GM21381 (cell line): ENCODE data around the gene STIMATE.

Experiments used
- ATAC-seq: cut with Tn5 transposase; IDR thresholded peaks from one replicate; pipeline ENCODE4 v1.9.1; 2021; ENCODE audit warnings: mild to moderate bottlenecking, moderate library complexity; ENCODE audit not compliant: unreplicated experiment

The STIMATE gene

DNA sequence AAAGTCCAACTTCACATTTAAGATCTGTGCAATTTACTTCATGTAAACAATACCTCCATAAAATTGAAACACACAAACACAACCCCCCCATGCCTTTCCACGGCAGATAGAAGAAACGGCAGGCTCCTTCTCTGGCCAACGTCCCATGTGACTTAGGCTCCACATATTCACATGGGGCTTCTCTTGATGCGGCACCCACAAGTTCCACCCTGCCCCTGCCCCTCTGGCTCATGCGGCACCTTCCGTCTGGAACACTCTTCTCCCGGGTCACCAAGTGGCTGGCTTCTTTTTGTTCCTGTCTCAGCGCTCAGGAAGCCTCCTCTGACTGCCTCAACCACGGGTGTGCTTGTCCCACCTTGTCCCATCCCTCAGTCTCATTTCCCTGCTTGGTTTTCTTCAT is 25.6 kb downstream of the STIMATE start:
- no peak for ATAC-seq

- ATAC-seq = no peak
Observed at GRCh38 chr3:52870471-52870870, 26.9 kb downstream of the STIMATE start.

DNA sequence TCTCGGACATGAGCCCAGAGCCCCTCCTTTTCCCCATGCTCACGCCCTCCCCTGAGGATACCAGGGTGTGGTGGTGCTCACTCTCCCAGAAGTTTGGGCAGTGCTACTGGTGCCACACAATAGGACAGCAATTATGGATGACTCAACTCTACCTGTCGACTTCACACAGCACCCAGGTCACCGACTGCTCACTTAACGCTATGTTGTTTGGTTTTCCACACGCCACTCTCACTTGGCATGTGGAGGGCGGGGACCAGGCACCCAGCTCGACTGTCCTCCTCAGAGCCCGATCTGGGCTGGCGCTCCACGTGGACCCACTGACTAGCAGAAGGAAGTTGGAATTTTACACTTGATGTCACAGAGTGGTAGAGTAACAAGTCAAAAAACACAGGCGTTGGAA is 30.9 kb downstream of the STIMATE start:
- no peak for ATAC-seq

- ATAC-seq = no peak
Observed at GRCh38 chr3:52865994-52866393, 31.4 kb downstream of the STIMATE start.

GRCh38 chr3:52860424-52860768 is 37.0 kb downstream of the STIMATE start:
- no peak for ATAC-seq

DNA sequence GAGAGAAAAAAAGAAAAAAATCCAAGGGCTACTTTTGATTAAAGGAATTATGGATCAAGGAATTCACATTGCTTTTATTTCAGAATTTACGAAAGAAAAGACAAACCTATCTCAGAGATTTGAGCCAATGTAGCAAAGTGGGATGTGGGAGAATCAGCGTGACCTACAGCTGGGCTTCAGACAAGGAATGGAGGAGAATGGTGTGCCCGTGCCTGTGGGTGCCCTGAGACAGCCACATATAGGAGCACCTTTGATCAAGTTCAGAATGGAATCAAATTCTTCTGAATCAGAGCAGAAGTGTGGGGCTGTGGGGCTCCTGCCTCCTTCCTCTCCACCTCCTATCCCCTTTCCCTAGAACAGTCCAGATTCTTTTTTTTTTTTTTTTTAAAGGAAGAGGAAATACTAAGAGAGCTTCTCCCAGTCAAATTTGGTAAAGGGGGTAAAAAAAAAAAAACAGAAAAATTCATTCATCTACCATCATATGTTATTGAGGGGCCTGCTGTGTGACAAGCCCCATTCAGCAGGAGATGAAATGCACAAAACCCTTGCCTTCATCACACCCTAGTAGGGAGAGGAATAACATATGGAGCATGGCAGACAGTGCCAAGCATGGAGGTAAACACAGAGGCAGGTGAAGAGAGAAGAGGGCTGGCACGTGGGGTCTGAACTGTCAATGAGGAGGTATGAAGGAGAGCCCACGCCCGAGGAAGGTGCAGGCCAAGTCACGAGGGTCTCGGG is 37.5 kb downstream of the STIMATE start:
- ATAC-seq = no peak

GRCh38 chr3:52857864-52858263 is 39.5 kb downstream of the STIMATE start:
- no peak for ATAC-seq

DNA sequence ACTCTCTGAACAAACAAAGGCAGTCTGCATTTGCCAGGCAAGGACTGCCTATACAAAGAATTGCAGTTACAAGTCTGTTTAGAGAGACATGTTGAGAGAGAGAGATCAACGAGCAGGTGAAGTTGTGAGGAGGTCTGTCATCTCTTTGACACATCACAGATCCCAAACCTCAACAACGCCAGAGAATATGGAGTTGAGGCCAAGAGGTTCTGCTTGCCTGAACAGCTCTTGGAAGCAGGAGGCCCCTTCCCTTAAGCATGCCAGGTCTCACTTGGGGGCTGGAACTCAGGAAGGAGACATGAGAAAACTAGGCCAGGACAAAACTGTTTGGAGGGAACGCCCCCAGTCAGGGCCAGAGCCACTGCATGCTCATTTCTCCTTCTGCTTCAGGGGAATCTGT is 40.2 kb downstream of the STIMATE start:
- no peak for ATAC-seq

DNA sequence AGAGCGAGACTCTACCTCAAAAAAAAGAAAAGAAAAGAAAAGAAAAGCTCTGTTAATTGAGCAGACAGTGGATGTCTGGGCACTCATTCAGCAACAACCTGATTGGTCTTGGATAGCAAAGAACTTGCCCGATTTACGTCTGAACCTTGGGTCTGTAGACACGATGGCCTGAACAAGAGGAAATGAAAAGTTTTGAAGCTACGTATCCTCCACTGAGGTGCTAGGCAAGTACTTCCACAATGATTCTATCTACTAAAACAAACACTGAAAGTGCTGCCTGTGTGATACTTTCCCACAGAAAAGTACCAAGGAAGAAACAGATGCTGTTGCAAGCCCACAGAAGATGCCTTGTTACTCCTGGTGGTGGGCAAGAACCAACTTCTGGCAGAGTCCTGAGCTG is 40.7 kb downstream of the STIMATE start:
- ATAC-seq = no peak

GRCh38 chr3:52854013-52854412 is 43.3 kb downstream of the STIMATE start:
- ATAC-seq = no peak

GRCh38 chr3:52852419-52852818 is 44.9 kb downstream of the STIMATE start:
- no peak for ATAC-seq

DNA sequence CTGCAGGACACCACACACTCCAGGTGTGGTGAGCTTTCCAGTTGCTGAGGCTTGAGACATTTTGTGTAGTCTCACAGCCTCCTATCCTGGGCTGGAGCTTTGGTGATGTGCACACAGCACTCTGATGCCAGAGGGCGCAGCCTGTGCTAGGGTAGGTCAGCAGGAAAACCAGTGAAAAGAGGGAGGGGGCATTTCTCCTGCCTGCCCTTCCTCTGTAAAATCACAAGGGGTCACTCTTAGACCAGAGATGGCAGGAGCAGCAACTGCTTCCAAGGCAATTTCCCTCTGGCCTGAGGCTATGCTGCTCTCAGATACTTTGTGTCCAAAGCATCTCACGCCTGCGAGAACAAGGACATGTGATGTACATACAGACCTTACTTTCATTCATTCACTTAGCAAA is 46.0 kb downstream of the STIMATE start:
- ATAC-seq = no peak

- no peak for ATAC-seq
Observed at GRCh38 chr3:52849656-52850055, 47.7 kb downstream of the STIMATE start.

DNA sequence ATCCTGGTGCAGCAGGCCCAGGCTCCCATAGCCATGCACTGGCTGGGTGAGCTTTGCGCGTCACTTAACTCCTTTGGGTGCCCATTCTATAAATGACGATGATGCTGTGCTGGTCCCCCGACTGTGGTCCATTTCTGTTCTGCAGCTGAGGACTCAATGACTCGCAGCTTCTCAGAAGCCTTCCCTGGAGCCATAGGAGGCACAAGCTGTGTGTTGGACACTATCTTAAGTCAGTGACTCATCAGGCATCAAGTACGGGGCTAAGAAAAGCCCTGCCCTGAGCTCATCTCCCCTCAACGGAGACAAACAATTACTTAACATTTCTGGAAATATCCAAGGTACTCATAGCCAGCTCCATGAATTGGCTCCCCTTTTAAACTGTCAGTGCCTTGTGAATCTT is 48.7 kb downstream of the STIMATE start:
- no peak for ATAC-seq

- ATAC-seq = no peak
Observed at GRCh38 chr3:52847726-52848125, 49.6 kb downstream of the STIMATE start.

DNA sequence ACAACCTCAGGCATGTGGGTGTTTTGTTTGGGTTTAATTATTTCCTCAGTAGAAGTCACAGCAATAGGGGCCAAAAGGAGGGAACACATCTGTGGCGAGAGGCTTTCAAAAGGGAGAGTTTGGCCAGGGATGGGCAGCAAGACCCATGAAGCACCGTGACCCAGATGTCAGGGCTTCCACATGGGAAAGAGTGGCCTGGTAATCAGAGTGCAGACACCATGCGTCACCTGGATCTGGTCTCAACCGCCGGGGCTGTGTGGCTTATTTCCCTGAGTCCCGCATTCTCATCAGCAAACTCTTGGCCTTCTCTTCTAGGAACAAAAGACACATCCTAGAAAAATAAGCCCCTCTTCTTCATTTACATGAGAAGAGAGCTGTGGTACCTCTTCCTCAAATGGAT is 50.1 kb downstream of the STIMATE start:
- ATAC-seq = no peak

GRCh38 chr3:52846432-52846965 is 50.8 kb downstream of the STIMATE start:
- ATAC-seq = no peak

- ATAC-seq = no peak
Observed at GRCh38 chr3:52845691-52846431, 51.5 kb downstream of the STIMATE start.

- no peak for ATAC-seq
Observed at GRCh38 chr3:52845157-52845556, 52.2 kb downstream of the STIMATE start.

- no peak for ATAC-seq
Observed at GRCh38 chr3:52844290-52844975, 52.9 kb downstream of the STIMATE start.

- ATAC-seq = no peak
Observed at GRCh38 chr3:52843881-52844280, 53.5 kb downstream of the STIMATE start.
